Activated CD4-positive, alpha-beta T cell treated with anti-CD3 and anti-CD28 coated beads, Interleukin-2, amount 50 U/mL, for 48 hours (primary cell): ENCODE results near the gene FOXO6.
A peak's percentile ranks its signal among the peaks of the same experiment; 100 is the strongest.

Source experiments
- DNase-seq, 2 experiments: peaks; one replicate each; pipeline ENCODE4 v3.0.0-alpha.2; 2020

The FOXO6 gene

GRCh38 chr1:41386196-41386663 lies 25.0 kb downstream of the FOXO6 start:
- no peak for DNase-seq

- DNase-seq = no peak
These were observed 26.4 kb downstream of the FOXO6 start for GRCh38 chr1:41387667-41388091.

GRCh38 chr1:41388510-41388909 lies 27.3 kb downstream of the FOXO6 start:
- DNase-seq = no peak

GRCh38 chr1:41389009-41389408 lies 27.8 kb downstream of the FOXO6 start:
- DNase-seq = no peak

GRCh38 chr1:41390166-41390565 lies 28.9 kb downstream of the FOXO6 start:
- no peak for DNase-seq

GRCh38 chr1:41390573-41390972 lies 29.3 kb downstream of the FOXO6 start:
- no peak for DNase-seq

- DNase-seq = no peak
These were observed 30.7 kb downstream of the FOXO6 start for GRCh38 chr1:41391834-41392527.

- no peak for DNase-seq
These were observed 31.3 kb downstream of the FOXO6 start for GRCh38 chr1:41392528-41392924.

GRCh38 chr1:41393716-41394368 lies 32.6 kb downstream of the FOXO6 start:
- no peak for DNase-seq

- no peak for DNase-seq
These were observed 33.1 kb downstream of the FOXO6 start for GRCh38 chr1:41394369-41394744.

- DNase-seq = no peak
These were observed 34.0 kb downstream of the FOXO6 start for GRCh38 chr1:41394959-41395956.

GRCh38 chr1:41396084-41396483 lies 34.9 kb downstream of the FOXO6 start:
- no peak for DNase-seq

GRCh38 chr1:41397020-41397419 lies 35.8 kb downstream of the FOXO6 start:
- no peak for DNase-seq

GRCh38 chr1:41397753-41398330 lies 36.6 kb downstream of the FOXO6 start:
- no peak for DNase-seq

GRCh38 chr1:41399145-41399795 lies 38.0 kb downstream of the FOXO6 start:
- DNase-seq = no peak

GRCh38 chr1:41400225-41400624 lies 39.0 kb downstream of the FOXO6 start:
- no peak for DNase-seq

- DNase-seq = no peak
These were observed 40.7 kb downstream of the FOXO6 start for GRCh38 chr1:41401899-41402298.

- DNase-seq = peak; percentile 20 to 33
These were observed 43.1 kb downstream of the FOXO6 start for GRCh38 chr1:41404308-41404761.

- no peak for DNase-seq
These were observed 46.5 kb downstream of the FOXO6 start for GRCh38 chr1:41407664-41408252.

- DNase-seq = no peak
These were observed 47.5 kb downstream of the FOXO6 start for GRCh38 chr1:41408691-41409090.

- DNase-seq = no peak
These were observed 48.6 kb downstream of the FOXO6 start for GRCh38 chr1:41409825-41410224.

- DNase-seq = no peak
These were observed 49.2 kb downstream of the FOXO6 start for GRCh38 chr1:41410462-41410861.
